Stomach (tissue), 4 donors: Measurements from ENCODE around the gene GTPBP10.

Experiments
- EP300 ChIP-seq: sonication (generic); formaldehyde crosslinking; IDR thresholded peaks from one replicate; pipeline ENCODE4 v1.6.1; 2017; ENCODE audit warnings: antibody characterized with exemption
- POLR2A ChIP-seq, 4 donors: fragments of 450-650 bp; IDR thresholded peaks; one replicate each; pipeline ENCODE4 v1.6.1; 2016; ENCODE audit warnings: antibody characterized with exemption in 4 of 4, control low read depth in 2 of 4, mild to moderate bottlenecking in 1 of 4, moderate library complexity in 1 of 4
- POLR2AphosphoS5 ChIP-seq, 3 donors: sonication (generic); formaldehyde crosslinking; IDR thresholded peaks; one replicate each; pipeline ENCODE4 v1.6.1; 2016; ENCODE audit warnings: antibody characterized with exemption in 3 of 3
- TF ChIP-seq, protein P1 (sequence below), 7 experiments: fragments of 450-650 bp in 4 of 7; fragments of 200-600 bp in 3 of 7; sonication (generic) in 3 of 7; IDR thresholded peaks; one replicate each; pipeline ENCODE4 v1.5.1; 2016 to 2019; ENCODE audit warnings: antibody characterized with exemption in 7 of 7, control low read depth in 2 of 7, mild to moderate bottlenecking in 1 of 7

DNA sequence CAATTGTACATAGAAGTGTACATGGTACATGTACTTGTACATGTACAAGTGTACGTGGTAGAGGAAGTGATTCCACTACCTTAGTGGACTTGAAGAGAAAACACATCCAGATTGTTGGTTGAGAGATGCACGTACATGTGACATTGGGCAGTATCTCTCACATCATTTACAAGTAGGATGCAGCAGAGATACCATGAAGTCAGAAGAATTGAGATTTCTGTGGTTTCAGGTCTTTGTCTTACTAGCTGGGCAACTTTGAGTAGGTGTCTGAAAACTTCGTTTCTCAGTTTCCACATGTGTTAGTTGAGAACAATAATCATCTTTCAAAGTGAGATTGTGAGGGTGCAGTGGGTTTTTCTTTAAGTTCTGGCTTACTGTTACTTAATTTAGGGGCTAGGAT, 78.2 kb downstream of the GTPBP10 start:
- TF ChIP-seq, protein P1, sequence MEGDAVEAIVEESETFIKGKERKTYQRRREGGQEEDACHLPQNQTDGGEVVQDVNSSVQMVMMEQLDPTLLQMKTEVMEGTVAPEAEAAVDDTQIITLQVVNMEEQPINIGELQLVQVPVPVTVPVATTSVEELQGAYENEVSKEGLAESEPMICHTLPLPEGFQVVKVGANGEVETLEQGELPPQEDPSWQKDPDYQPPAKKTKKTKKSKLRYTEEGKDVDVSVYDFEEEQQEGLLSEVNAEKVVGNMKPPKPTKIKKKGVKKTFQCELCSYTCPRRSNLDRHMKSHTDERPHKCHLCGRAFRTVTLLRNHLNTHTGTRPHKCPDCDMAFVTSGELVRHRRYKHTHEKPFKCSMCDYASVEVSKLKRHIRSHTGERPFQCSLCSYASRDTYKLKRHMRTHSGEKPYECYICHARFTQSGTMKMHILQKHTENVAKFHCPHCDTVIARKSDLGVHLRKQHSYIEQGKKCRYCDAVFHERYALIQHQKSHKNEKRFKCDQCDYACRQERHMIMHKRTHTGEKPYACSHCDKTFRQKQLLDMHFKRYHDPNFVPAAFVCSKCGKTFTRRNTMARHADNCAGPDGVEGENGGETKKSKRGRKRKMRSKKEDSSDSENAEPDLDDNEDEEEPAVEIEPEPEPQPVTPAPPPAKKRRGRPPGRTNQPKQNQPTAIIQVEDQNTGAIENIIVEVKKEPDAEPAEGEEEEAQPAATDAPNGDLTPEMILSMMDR (IDR thresholded peaks at IDR 0.05), result no peak
- TF ChIP-seq POLR2A (IDR thresholded peaks at IDR 0.05) (no peak), POLR2AphosphoS5 (IDR thresholded peaks at IDR 0.05) (no peak), EP300 (no peak)
